Esophagus muscularis mucosa (tissue), 4 donors: ENCODE results near the gene CFLAR. TPM values are rescaled to one million over a fixed set of nuclear protein-coding genes. Genes with fewer than 3 reads are reported as not detected.

Experiments
- DNase-seq: peaks from one replicate; pipeline ENCODE4 v3.0.0-alpha.2; 2017; ENCODE audit errors: extremely low spot score
- H3K27ac ChIP-seq, 4 donors: fragments of 200-600 bp; sonication (generic); replicated peaks in 1 of 4; 1 replicate in 3 of 4; 2 replicates in 1 of 4; pipeline ENCODE4 v1.5.1; 2016 to 2019; ENCODE audit warnings: mild to moderate bottlenecking in 1 of 4
- H3K27me3 ChIP-seq, 4 donors: fragments of 200-600 bp; sonication (generic); one replicate each; pipeline versions ENCODE4 v1.5.1 to v1.6.0; 2016 to 2019
- H3K36me3 ChIP-seq, 4 donors: fragments of 200-600 bp; sonication (generic); one replicate each; pipeline ENCODE4 v1.5.1; 2016 to 2019
- H3K4me1 ChIP-seq, 4 donors: fragments of 200-600 bp; sonication (generic); one replicate each; pipeline ENCODE4 v1.5.1; 2016 to 2019
- H3K4me3 ChIP-seq, 4 donors: fragments of 200-600 bp; sonication (generic); 1 replicate in 2 of 4; 2 replicates in 2 of 4; pipeline ENCODE4 v1.5.1; 2016 to 2019; ENCODE audit warnings: mild to moderate bottlenecking in 4 of 4, moderate library complexity in 1 of 4
- H3K9me3 ChIP-seq, 4 donors: fragments of 200-600 bp; sonication (generic); 1 replicate in 3 of 4; 2 replicates in 1 of 4; pipeline ENCODE4 v1.5.1; 2016 to 2019
- CTCF ChIP-seq, 3 experiments: fragments of 200-600 bp in 2 of 3; fragments of 450-650 bp in 1 of 3; sonication (generic) in 2 of 3; IDR thresholded peaks; one replicate each; pipeline ENCODE4 v1.5.1; 2017 to 2019; ENCODE audit warnings: antibody characterized with exemption in 3 of 3, mild to moderate bottlenecking in 2 of 3, moderate library complexity in 1 of 3
- EP300 ChIP-seq: sonication (generic); formaldehyde crosslinking; IDR thresholded peaks from one replicate; pipeline ENCODE4 v1.6.1; 2017; ENCODE audit warnings: antibody characterized with exemption
- POLR2A ChIP-seq: fragments of 450-650 bp; IDR thresholded peaks from one replicate; pipeline ENCODE4 v1.6.1; 2017; ENCODE audit warnings: antibody characterized with exemption, moderate library complexity, mild to moderate bottlenecking, low read depth
- POLR2AphosphoS5 ChIP-seq, 2 donors: sonication (generic); formaldehyde crosslinking; IDR thresholded peaks; one replicate each; pipeline ENCODE4 v1.6.1; 2017; ENCODE audit warnings: antibody characterized with exemption in 2 of 2
- WGBS: methylation state at CpG from one replicate; pipeline ENCODE4 v1.1.5; 2018; 5-methylcytosine and 5-hydroxymethylcytosine counted together
- intact Hi-C: fragments of 100-400 bp; cut with DNase I; formaldehyde crosslinking; loops from one replicate; pipeline ENCODE4 v1.15.1; 2023
- total RNA-seq, 4 donors: library from RNA; depleted of rRNA; stranded (reverse); fragments of >200 nt; gene quantifications; one replicate each; pipeline versions ENCODE4 v1.1.0 to v1.2.1, GENCODE V29; 2016

CFLAR gene
- total RNA-seq, 4 donors from 2014 or later, result 137 to 236 (median 202) TPM

- Histone ChIP-seq H3K27me3 (no peaks in the 10 kb centered on the region), H3K27ac (no peak overlapping the region), H3K4me1 (peaks cover 0 to 6% (median 2%) of the 10 kb centered on the region in 4 donors), H3K36me3 (peaks cover 0 to 25% (median 0%) of the 10 kb centered on the region in 4 donors), H3K9me3 (no peaks in the 10 kb centered on the region), H3K4me3 (no peak overlapping the region)
- 89% methylated on average over 3 of the region's 3 CpGs for WGBS
- no peak for TF ChIP-seq POLR2AphosphoS5 (IDR thresholded peaks at IDR 0.05)
- TF ChIP-seq POLR2A, result no peak
- no peak for TF ChIP-seq CTCF (IDR thresholded peaks at IDR 0.05)
- TF ChIP-seq EP300, result no peak
- no peak for DNase-seq
- intact Hi-C loops, result no loop called here
Measured at GRCh38 chr2:201195331-201195730, 79.4 kb downstream of the CFLAR start.

DNA sequence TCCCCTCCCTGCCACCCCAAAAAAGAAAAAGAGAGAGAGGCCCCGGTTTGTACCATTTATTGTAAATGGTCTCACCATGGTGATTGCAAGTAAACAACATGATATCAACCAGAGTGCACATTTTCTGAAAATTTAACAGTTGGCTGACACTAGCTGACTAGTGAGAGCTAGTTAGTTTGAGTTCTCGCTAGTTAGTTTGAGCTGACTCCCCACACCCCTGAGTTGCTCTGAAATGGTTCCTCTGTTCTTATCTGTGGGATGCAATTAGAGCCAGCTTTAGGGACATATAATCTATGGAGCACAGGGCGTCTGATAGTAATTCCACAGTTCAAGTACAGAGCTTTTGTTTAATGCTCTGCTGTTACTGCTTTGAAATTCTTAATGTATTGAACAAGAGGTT is 80.0 kb downstream of the CFLAR start:
- Histone ChIP-seq H3K4me1 (peaks cover 0 to 6% (median under 1%) of the 10 kb centered on the region in 4 donors), H3K9me3 (no peaks in the 10 kb centered on the region), H3K36me3 (peaks cover 0 to 31% (median 0%) of the 10 kb centered on the region in 4 donors), H3K27ac (no peak overlapping the region), H3K4me3 (no peak overlapping the region), H3K27me3 (no peaks in the 10 kb centered on the region)
- DNase-seq, result no peak
- WGBS, result 70% methylated on average over 3 of the region's 3 CpGs
- intact Hi-C loops, result no loop called here
- no peak for TF ChIP-seq POLR2A
- no peak for TF ChIP-seq CTCF (IDR thresholded peaks at IDR 0.05)
- TF ChIP-seq POLR2AphosphoS5 (IDR thresholded peaks at IDR 0.05), result no peak
- TF ChIP-seq EP300, result no peak

DNA sequence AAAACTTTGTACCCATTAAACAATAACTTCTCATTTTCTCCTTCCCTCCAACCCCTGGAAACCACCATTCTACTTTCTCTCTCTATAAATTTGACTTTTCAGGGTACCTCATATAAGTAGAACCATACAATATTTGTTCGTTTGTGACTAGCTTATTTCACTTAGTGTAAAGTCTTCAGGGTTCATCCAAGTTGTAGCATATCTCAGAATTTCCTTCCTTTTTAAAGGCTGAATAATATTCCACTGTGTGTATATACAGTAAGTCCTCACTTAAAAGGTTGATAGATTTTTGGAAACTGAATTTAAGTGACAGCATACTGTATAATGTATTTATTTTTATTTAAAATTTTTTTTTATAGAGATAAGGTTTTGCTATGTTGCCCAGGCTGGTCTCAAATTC is 80.8 kb downstream of the CFLAR start:
- Histone ChIP-seq H3K4me3 (no peak overlapping the region), H3K36me3 (peaks cover 0 to 36% (median 0%) of the 10 kb centered on the region in 4 donors), H3K4me1 (peaks cover 0 to 6% (median 0%) of the 10 kb centered on the region in 4 donors), H3K27ac (no peak overlapping the region), H3K9me3 (no peaks in the 10 kb centered on the region), H3K27me3 (no peaks in the 10 kb centered on the region)
- TF ChIP-seq EP300, result no peak
- no peak for TF ChIP-seq CTCF (IDR thresholded peaks at IDR 0.05)
- TF ChIP-seq POLR2A, result no peak
- TF ChIP-seq POLR2AphosphoS5 (IDR thresholded peaks at IDR 0.05), result no peak
- DNase-seq, result no peak
- WGBS, result 87% methylated on average over 1 of the region's 1 CpG
- intact Hi-C loops, result no loop called here

GRCh38 chr2:201197781-201198180 is 81.8 kb downstream of the CFLAR start:
- 70% methylated on average over 4 of the region's 4 CpGs for WGBS
- TF ChIP-seq POLR2AphosphoS5 (IDR thresholded peaks at IDR 0.05) (no peak), POLR2A (no peak), CTCF (IDR thresholded peaks at IDR 0.05) (no peak), EP300 (no peak)
- intact Hi-C loops, result no loop called here
- H3K4me1 ChIP-seq, result peaks cover 0 to 4% (median under 1%) of the 10 kb centered on the region in 4 donors
- no peaks in the 10 kb centered on the region for H3K27me3 ChIP-seq
- H3K27ac ChIP-seq, result no peak overlapping the region
- H3K36me3 ChIP-seq, result peaks cover 0 to 35% (median 0%) of the 10 kb centered on the region in 4 donors
- no peak overlapping the region for H3K4me3 ChIP-seq
- DNase-seq, result no peak
- no peaks in the 10 kb centered on the region for H3K9me3 ChIP-seq

GRCh38 chr2:201199847-201200246 is 83.9 kb downstream of the CFLAR start:
- intact Hi-C loops, result no loop called here
- no peak for DNase-seq
- Histone ChIP-seq H3K9me3 (no peaks in the 10 kb centered on the region), H3K4me3 (no peak overlapping the region), H3K27me3 (no peaks in the 10 kb centered on the region), H3K4me1 (peaks cover 0 to 19% (median 14%) of the 10 kb centered on the region in 4 donors), H3K36me3 (peaks cover 0 to 25% (median 0%) of the 10 kb centered on the region in 4 donors), H3K27ac (no peak overlapping the region)
- TF ChIP-seq EP300 (no peak), CTCF (IDR thresholded peaks at IDR 0.05) (no peak), POLR2AphosphoS5 (IDR thresholded peaks at IDR 0.05) (no peak), POLR2A (no peak)
- WGBS, result 84% methylated on average over 5 of the region's 5 CpGs
